Fibroblast of villous mesenchyme (primary cell): ENCODE data around the gene RTF2. TPM values are rescaled to one million over a fixed set of nuclear protein-coding genes. Genes with fewer than 3 reads are reported as not detected.
"Not testable (repeated sequence)": the region's sequence is repeated elsewhere in the genome, so short reads cannot be mapped to it uniquely, and the experiment has no call there.

Source experiments
- DNase-seq: peaks from one replicate; pipeline ENCODE4 v3.0.0-alpha.2; 2010; ENCODE audit warnings: low read depth
- H3K4me3 ChIP-seq: 2 replicates; pipeline ENCODE4 v1.5.1; 2011; ENCODE audit warnings: low read depth, mild to moderate bottlenecking, low read length
- CTCF ChIP-seq: IDR thresholded peaks from 2 replicates; pipeline ENCODE4 v1.5.1; 2012; ENCODE audit warnings: low read depth, mild to moderate bottlenecking, low read length; ENCODE audit not compliant: insufficient read depth
- total RNA-seq: library from RNA; depleted of rRNA; stranded (reverse); fragments of >200 nt; gene quantifications from 2 replicates; pipeline ENCODE4 v1.2.3, GENCODE V29; 2012

Gene RTF2
- total RNA-seq, 1 donor: 80.3 TPM

- no peak overlapping the region for H3K4me3 ChIP-seq
- TF ChIP-seq CTCF: no peak
- DNase-seq: no peak
These were observed 50.4 kb downstream of the RTF2 start for GRCh38 chr20:56518721-56519398.

- no peak for DNase-seq
- no peak for TF ChIP-seq CTCF
- H3K4me3 ChIP-seq: no peak overlapping the region
These were observed 51.1 kb downstream of the RTF2 start for GRCh38 chr20:56519551-56519950.

GRCh38 chr20:56520180-56520579 lies 51.8 kb downstream of the RTF2 start:
- no peak for DNase-seq
- TF ChIP-seq CTCF: no peak
- H3K4me3 ChIP-seq: no peak overlapping the region

- not testable (repeated sequence) for H3K4me3 ChIP-seq, DNase-seq
These were observed 52.4 kb downstream of the RTF2 start for GRCh38 chr20:56520746-56521354.

GRCh38 chr20:56522311-56522710 lies 53.9 kb downstream of the RTF2 start:
- H3K4me3 ChIP-seq: no peak overlapping the region
- DNase-seq: no peak
- no peak for TF ChIP-seq CTCF

- H3K4me3 ChIP-seq: not testable (repeated sequence)
These were observed 56.0 kb downstream of the RTF2 start, which contains the start of gene FAM209A for GRCh38 chr20:56524444-56524843. TSS of gene FAM209A (plus strand) at chr20:56524744. CDS start at chr20:56524809, 65 bp downstream.

GRCh38 chr20:56527521-56527920 lies 59.1 kb downstream of the RTF2 start:
- DNase-seq: no peak
- no peak for TF ChIP-seq CTCF
- no peak overlapping the region for H3K4me3 ChIP-seq

More at GRCh38 chr20:56524444-56524843, 56.0 kb downstream of the RTF2 start, which contains the start of gene FAM209A:
- not testable (repeated sequence) for DNase-seq

- DNase-seq, H3K4me3 ChIP-seq: not testable (repeated sequence)
These were observed 64.5 kb downstream of the RTF2 start, which contains the start of gene FAM209B for GRCh38 chr20:56532946-56533345. TSS of gene FAM209B (plus strand) at chr20:56533246. CDS start at chr20:56533342, 96 bp downstream.
